NCI-H1092 treated with DMSO at 0.1 percent for 48 hours (cell line): ENCODE measurements around the gene LITAF.
"Not testable (repeated sequence)": the region's sequence is repeated elsewhere in the genome, so short reads cannot be mapped to it uniquely, and the experiment has no call there.

Experiments used
- DNase-seq: peaks from one replicate; lab custom pipeline; 2025; lab: John Stamatoyannopoulos, UW

LITAF gene

GRCh38 chr16:11515540-11516430 lies 70.9 kb downstream of the LITAF start:
- no peak for DNase-seq

GRCh38 chr16:11514283-11514682 lies 72.4 kb downstream of the LITAF start:
- DNase-seq: no peak

GRCh38 chr16:11513366-11513765 lies 73.4 kb downstream of the LITAF start:
- DNase-seq: not testable (repeated sequence)

GRCh38 chr16:11511801-11512200 lies 74.9 kb downstream of the LITAF start:
- no peak for DNase-seq

GRCh38 chr16:11511328-11511727 lies 75.4 kb downstream of the LITAF start:
- DNase-seq: no peak

- DNase-seq: no peak
These were observed 76.3 kb downstream of the LITAF start for GRCh38 chr16:11510178-11510973.

- DNase-seq: no peak
These were observed 78.7 kb downstream of the LITAF start for GRCh38 chr16:11507991-11508390.

- DNase-seq: no peak
These were observed 79.4 kb downstream of the LITAF start for GRCh38 chr16:11507350-11507749.

- DNase-seq: no peak
These were observed 79.9 kb downstream of the LITAF start for GRCh38 chr16:11506741-11507305.

GRCh38 chr16:11504261-11504660 lies 82.5 kb downstream of the LITAF start:
- DNase-seq: not testable (repeated sequence)

- DNase-seq: no peak
These were observed 83.2 kb downstream of the LITAF start for GRCh38 chr16:11503566-11503965.

- DNase-seq: no peak
These were observed 84.5 kb downstream of the LITAF start for GRCh38 chr16:11502239-11502638.

- no peak for DNase-seq
These were observed 85.1 kb downstream of the LITAF start for GRCh38 chr16:11501632-11502031.

GRCh38 chr16:11500700-11501346 lies 85.9 kb downstream of the LITAF start:
- DNase-seq: no peak

- no peak for DNase-seq
These were observed 87.2 kb downstream of the LITAF start for GRCh38 chr16:11499295-11500089.

GRCh38 chr16:11498683-11499082 lies 88.0 kb downstream of the LITAF start:
- no peak for DNase-seq

GRCh38 chr16:11497851-11498289 lies 88.8 kb downstream of the LITAF start:
- no peak for DNase-seq
